Left ventricle myocardium inferior (tissue), 1 donor: ENCODE results near the gene FLRT2. TPM values are rescaled to one million over a fixed set of nuclear protein-coding genes. Genes with fewer than 3 reads are reported as not detected.

ENCODE experiments used
- DNase-seq: peaks from one replicate; pipeline ENCODE4 v3.0.0-alpha.2; 2020
- H3K27ac ChIP-seq: fragments of 200-600 bp; replicated peaks from 2 replicates; pipeline ENCODE4 v1.8.0; 2021
- H3K27me3 ChIP-seq: fragments of 200-600 bp; 2 replicates; pipeline ENCODE4 v1.8.0; 2021; ENCODE audit warnings: low read depth
- H3K36me3 ChIP-seq: fragments of 200-600 bp; 2 replicates; pipeline ENCODE4 v1.8.0; 2021
- H3K4me1 ChIP-seq: fragments of 200-600 bp; 2 replicates; pipeline ENCODE4 v1.8.0; 2021
- H3K4me3 ChIP-seq: fragments of 200-600 bp; 2 replicates; pipeline ENCODE4 v1.8.0; 2021; ENCODE audit warnings: mild to moderate bottlenecking, moderate library complexity
- H3K9me3 ChIP-seq: fragments of 200-600 bp; replicated peaks from 2 replicates; pipeline ENCODE4 v1.8.0; 2021
- intact Hi-C: fragments of 100-400 bp; cut with micrococcal nuclease; formaldehyde crosslinking; loops from one replicate; pipeline ENCODE4 v1.11.0; 2022
- total RNA-seq: library from RNA; stranded (reverse); fragmentation: NEBNext Ultra II Directional; extraction: Animal tissue kit (Norgen Biotek cat#: 25700); gene quantifications from one replicate; pipeline ENCODE4 v1.2.1, GENCODE V29; 2021
- TF ChIP-seq, protein P1 (sequence below): fragments of 200-600 bp; IDR thresholded peaks from 2 replicates; pipeline ENCODE4 v1.8.0; 2021; ENCODE audit warnings: antibody characterized with exemption, mild to moderate bottlenecking, borderline replicate concordance
- donor health status: DM: no; HTN: yes; CAD: no; lungs with severe emphysema.

Gene FLRT2
- total RNA-seq, 1 donor from 2014 or later: 4.7 TPM

DNA sequence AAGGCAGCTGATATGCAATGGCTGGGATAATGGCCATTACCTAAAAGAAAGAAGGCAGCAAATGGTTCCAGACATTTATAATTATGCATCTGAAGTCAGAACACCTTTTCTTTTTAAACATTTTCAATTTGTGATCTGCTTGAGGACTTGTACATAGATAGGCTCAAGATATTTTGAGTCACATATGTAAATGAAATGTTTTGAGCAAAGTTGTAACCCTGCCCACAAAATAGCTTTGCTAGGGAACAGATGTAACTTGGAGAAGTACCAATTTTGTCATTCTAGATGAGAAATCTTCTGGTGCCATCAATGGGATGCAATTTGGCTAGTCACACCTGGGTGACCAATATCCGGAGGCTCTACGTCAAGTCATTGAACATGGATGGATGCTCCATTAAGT, 123.1 kb downstream of the FLRT2 start:
- Histone ChIP-seq H3K4me3 (no peak overlapping the region), H3K27me3 (no peaks in the 10 kb centered on the region), H3K4me1 (no peaks in the 10 kb centered on the region), H3K36me3 (no peaks in the 10 kb centered on the region), H3K27ac (no peak overlapping the region), H3K9me3 (no peaks in the 10 kb centered on the region)
- intact Hi-C loops: no loop called here
- TF ChIP-seq, protein P1, sequence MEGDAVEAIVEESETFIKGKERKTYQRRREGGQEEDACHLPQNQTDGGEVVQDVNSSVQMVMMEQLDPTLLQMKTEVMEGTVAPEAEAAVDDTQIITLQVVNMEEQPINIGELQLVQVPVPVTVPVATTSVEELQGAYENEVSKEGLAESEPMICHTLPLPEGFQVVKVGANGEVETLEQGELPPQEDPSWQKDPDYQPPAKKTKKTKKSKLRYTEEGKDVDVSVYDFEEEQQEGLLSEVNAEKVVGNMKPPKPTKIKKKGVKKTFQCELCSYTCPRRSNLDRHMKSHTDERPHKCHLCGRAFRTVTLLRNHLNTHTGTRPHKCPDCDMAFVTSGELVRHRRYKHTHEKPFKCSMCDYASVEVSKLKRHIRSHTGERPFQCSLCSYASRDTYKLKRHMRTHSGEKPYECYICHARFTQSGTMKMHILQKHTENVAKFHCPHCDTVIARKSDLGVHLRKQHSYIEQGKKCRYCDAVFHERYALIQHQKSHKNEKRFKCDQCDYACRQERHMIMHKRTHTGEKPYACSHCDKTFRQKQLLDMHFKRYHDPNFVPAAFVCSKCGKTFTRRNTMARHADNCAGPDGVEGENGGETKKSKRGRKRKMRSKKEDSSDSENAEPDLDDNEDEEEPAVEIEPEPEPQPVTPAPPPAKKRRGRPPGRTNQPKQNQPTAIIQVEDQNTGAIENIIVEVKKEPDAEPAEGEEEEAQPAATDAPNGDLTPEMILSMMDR: no peak
- no peak for DNase-seq

DNA sequence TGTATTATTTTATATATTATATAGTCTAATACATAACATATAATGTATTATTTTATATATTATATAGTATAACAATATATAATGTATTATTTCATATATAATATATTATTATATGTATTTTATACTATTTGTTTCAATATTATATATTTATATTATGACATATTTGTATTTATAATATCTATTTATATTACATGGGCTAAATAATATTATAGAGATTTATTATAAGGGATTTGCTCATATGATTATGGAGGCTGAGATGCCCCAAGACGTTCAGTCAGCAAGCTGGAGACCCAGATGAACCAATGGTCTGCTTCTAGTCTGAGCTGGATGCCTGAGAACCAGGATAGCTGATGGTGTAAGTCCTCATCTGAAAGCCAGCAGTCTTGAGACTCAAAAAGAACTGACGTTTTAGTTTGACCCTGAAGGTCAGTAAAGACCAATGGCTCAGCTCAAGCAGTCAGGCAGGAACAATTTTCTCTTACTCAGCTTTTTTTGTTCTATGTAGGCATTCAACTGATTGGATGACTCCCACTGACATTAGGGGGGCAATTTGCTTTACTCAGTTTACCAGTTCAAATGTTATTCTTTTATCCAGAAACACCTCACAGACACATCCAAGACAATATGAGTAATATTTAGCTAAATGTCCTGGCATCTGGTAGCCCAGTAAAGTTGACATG, 130.4 kb downstream of the FLRT2 start:
- DNase-seq: no peak
- Histone ChIP-seq H3K9me3 (no peaks in the 10 kb centered on the region), H3K27me3 (no peaks in the 10 kb centered on the region), H3K4me1 (no peaks in the 10 kb centered on the region), H3K27ac (no peak overlapping the region), H3K36me3 (no peaks in the 10 kb centered on the region), H3K4me3 (no peak overlapping the region)
- intact Hi-C loops: no loop called here
- TF ChIP-seq, protein P1: no peak

DNA sequence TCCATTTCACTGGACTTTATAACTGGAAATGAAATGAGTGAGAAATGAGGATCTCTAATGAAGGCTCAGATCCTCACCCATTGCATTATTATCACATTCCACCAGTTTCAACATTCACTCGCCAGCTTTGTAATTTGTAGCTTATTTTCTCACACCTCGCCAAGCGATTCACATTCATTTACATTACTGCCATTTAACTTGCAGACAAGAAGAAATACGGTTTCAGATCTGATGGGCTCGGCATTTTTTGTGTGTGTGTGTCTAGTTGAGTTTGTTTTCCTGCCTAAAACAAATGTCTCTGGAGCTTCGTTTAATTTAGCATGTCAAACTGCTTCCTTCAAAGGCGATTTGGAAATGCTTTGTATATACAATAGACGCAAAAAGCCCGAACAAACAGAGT, 132.2 kb downstream of the FLRT2 start:
- H3K27ac ChIP-seq: no peak overlapping the region
- DNase-seq: no peak
- no peaks in the 10 kb centered on the region for H3K9me3 ChIP-seq
- H3K4me1 ChIP-seq: no peaks in the 10 kb centered on the region
- no peaks in the 10 kb centered on the region for H3K27me3 ChIP-seq
- TF ChIP-seq, protein P1: no peak
- no peak overlapping the region for H3K4me3 ChIP-seq
- H3K36me3 ChIP-seq: no peaks in the 10 kb centered on the region
- intact Hi-C loops: no loop called here

DNA sequence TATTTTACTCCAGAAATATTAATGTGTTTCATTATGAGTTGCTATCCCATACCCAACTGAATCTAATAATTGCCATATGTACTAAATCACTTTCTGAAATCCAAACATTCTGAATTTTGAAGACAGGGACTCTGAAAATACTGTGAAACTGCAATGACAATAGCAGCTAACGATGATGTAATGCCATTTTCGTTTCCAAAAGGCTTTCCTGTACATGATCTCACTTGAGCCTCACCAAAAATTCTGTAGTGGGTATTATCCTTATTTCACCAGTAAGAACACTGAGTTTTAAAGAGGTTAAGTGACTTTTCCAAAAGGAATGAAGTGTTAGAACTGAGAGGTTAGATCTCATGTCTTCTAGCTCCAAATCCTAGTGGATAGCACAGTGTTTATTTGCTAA, 133.3 kb downstream of the FLRT2 start:
- H3K27ac ChIP-seq: no peak overlapping the region
- no peaks in the 10 kb centered on the region for H3K4me1 ChIP-seq
- H3K9me3 ChIP-seq: no peaks in the 10 kb centered on the region
- no peaks in the 10 kb centered on the region for H3K27me3 ChIP-seq
- TF ChIP-seq, protein P1: no peak
- no peak overlapping the region for H3K4me3 ChIP-seq
- intact Hi-C loops: no loop called here
- DNase-seq: no peak
- H3K36me3 ChIP-seq: no peaks in the 10 kb centered on the region

DNA sequence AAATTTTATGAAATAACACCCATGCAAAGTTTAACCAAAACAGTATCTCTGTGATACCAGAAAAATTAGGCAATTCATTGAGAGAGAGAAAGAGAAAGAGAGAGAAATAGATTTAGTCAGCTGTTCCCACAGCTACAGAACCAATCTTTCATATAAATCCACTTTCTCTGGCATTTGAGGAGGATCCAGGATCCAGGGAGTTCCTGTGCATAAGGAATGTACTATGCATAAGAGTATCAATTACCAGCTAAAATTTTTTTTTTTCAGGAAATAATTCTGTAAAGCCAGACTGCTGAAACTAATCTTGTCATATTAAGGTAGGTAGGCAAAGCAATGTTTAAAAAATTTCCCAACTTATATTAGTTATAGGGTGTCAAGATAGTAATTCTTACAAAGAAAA, 133.7 kb downstream of the FLRT2 start:
- no peak for DNase-seq
- no peaks in the 10 kb centered on the region for H3K4me1 ChIP-seq
- intact Hi-C loops: no loop called here
- no peak overlapping the region for H3K4me3 ChIP-seq
- no peaks in the 10 kb centered on the region for H3K9me3 ChIP-seq
- H3K36me3 ChIP-seq: no peaks in the 10 kb centered on the region
- TF ChIP-seq, protein P1: no peak
- H3K27ac ChIP-seq: no peak overlapping the region
- H3K27me3 ChIP-seq: no peaks in the 10 kb centered on the region

DNA sequence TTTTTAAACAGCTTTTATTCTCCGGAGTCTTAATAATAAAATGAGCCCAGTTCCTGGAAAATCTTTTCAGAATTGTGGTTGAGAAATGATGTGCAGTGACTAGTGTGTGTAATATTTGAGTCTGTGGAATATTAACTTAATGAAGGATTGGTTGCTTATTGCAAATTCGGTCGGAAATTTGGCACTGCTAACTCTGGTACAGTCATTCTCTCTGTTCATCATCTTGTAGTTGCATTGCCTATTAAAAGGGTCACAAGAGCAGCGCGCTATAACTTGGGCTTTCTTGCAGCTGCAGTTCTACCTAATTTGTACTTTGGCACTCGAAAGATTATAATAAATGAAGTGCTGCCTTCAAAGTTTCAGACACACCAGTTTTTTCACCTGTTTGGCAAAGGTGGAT, 146.0 kb downstream of the FLRT2 start:
- TF ChIP-seq, protein P1: no peak
- Histone ChIP-seq H3K27me3 (no peaks in the 10 kb centered on the region), H3K4me3 (no peak overlapping the region)

More for the DNA sequence above, 146.0 kb downstream of the FLRT2 start:
- H3K9me3 ChIP-seq: no peaks in the 10 kb centered on the region
- no peak overlapping the region for H3K27ac ChIP-seq
- no peaks in the 10 kb centered on the region for H3K4me1 ChIP-seq
- no peaks in the 10 kb centered on the region for H3K36me3 ChIP-seq
- intact Hi-C loops: no loop called here
- DNase-seq: no peak
